Inflammatory macrophage treated with lipopolysaccharide for 1 hour (primary cell): Measurements from ENCODE around the gene MAGI1.

Experiments
- DNase-seq, 2 donors: peaks; one replicate each; pipeline ENCODE4 v3.0.0-alpha.2; 2020 to 2022

MAGI1 gene

GRCh38 chr3:66010739-66011655 lies 27.7 kb downstream of the MAGI1 start:
- no peak for DNase-seq

DNA sequence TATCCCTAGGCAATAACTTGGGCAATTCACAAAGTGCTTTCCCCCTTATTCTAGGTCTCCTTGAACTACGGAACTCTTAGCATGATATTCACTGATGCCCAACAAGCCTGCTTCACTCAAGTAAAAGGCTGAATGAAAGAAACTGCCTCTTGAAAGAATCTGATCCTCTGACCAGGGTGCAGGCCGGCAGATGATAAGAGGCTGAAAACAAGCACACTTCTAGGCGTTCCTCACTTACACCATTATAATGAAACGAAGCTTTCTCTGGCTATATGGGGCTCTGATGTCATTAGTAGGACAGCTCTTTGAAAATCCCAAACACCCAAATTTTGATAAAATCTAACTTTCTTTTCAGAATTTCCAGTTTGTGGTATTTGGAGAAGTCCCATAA lies 28.4 kb downstream of the MAGI1 start:
- no peak for DNase-seq

DNA sequence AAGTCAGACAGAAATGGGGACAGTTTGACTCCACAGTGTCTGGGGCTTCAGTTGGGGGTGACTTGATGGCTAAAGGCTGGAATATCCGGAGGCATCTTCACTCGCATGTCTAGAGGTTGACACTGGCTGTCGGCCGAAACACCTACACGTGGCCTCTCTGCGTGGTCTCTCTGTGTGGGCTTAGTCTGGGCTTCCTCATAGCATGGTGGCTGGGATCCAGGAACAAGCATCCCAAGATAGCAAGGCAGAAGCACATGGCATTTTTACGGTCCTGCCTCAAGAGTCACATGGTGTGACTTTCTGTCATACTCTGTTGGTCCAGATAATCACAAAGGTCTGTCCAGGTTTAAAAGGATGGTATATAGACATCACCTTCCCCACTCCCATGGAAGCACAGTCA lies 34.5 kb downstream of the MAGI1 start:
- no peak for DNase-seq

DNA sequence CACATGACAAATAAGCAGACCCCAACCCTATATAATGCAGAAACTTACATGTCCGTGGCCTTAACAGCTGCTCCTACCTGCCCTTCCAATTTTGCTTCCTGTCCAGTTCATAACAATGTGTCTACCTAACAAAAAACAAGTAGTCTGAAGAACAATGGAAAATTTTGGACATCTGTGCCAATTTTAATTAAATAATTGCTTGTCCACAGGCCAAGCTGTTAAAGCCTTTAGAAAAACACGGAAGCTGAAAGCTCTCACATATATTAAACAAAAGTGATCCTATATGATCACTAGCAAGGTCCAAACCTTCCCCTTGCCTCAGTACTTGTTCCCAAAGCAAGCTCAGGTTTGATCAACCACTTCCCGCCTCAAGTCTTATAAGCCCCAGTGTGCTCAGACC lies 37.1 kb downstream of the MAGI1 start:
- no peak for DNase-seq

- DNase-seq = no peak
These were observed 38.2 kb downstream of the MAGI1 start for GRCh38 chr3:66000506-66000905.

DNA sequence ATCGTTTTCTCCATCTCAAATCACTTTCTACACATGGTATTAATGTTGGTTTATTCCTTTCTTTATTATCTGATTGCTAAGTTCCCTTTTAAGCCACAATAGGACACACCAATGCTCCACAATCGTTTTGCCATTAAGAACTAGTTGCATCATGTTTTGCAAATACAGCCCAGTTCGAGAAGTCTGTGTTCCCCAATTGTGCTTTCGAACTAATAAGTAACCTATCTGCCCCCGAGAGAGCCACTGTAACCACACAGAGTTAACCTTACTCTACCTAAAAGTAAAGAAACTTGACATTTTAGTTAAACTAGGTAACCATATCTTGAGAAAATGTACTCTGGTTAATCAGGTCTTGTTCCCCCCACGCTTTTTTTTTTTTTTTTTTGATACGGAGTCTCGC lies 39.1 kb downstream of the MAGI1 start:
- DNase-seq = no peak

DNA sequence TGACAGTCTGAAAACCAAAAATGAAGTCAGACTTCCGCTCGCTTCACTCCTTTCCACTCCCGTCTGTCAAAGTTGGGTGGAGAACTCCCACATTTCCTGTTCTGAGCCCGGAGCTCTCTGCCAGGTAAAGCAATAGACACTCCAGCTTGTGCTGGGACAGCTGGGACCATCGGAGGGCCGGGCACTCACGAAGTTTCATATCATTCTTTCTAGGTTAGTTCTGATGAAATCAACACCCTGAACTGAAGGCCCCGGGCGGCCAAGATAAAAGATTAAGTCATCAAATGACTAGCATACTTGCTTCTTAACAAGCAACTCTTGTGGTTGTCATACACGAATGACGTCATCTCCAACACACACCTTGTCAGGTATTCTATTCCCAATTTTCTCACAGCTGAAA lies 42.1 kb downstream of the MAGI1 start:
- DNase-seq = no peak

- no peak for DNase-seq
These were observed 43.2 kb downstream of the MAGI1 start for GRCh38 chr3:65995515-65995914.

GRCh38 chr3:65995030-65995429 lies 43.7 kb downstream of the MAGI1 start:
- no peak for DNase-seq

GRCh38 chr3:65993134-65993900 lies 45.4 kb downstream of the MAGI1 start:
- DNase-seq = no peak

GRCh38 chr3:65992106-65992505 lies 46.6 kb downstream of the MAGI1 start:
- DNase-seq = no peak

DNA sequence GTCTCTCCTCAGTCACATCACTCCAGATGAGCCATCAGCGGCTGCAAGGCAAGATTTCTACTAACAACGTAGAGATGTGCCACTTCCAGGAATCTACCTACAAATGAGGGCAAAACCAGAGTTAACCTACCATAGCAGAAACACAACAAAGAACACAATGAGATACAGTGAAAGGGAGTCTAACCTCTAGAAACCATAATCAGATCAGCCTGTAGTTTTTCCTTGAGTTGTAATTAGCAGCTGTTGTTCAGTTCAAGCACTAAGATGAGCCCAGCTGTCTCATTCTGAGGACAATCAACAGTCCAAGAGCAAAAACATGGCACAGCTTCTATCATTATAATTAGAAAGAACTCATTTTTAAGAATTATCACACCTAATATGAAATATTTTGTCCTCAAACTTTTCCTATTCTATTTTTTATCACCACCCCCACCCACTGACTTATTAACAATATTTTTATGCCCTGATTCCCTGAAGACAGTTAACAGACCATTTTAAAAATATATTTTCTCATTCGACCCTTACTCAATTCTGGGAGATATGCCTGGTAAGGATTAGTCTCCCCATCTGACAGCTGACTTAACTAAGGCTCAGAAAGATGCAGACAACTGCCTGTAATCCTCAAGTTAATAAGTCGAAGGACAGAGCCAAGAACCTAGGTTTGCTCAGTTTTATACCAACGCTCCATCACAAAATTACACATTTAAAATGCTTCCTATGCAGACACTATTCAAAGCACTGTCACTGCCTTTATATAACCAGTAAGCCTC lies 50.1 kb downstream of the MAGI1 start:
- no peak for DNase-seq

GRCh38 chr3:65986285-65986684 lies 52.4 kb downstream of the MAGI1 start:
- DNase-seq = no peak

- DNase-seq = no peak
These were observed 53.7 kb downstream of the MAGI1 start for GRCh38 chr3:65984975-65985374.

GRCh38 chr3:65983100-65983499 lies 55.6 kb downstream of the MAGI1 start:
- DNase-seq = no peak

GRCh38 chr3:65979731-65980130 lies 59.0 kb downstream of the MAGI1 start:
- no peak for DNase-seq

GRCh38 chr3:65979162-65979561 lies 59.6 kb downstream of the MAGI1 start:
- no peak for DNase-seq

DNA sequence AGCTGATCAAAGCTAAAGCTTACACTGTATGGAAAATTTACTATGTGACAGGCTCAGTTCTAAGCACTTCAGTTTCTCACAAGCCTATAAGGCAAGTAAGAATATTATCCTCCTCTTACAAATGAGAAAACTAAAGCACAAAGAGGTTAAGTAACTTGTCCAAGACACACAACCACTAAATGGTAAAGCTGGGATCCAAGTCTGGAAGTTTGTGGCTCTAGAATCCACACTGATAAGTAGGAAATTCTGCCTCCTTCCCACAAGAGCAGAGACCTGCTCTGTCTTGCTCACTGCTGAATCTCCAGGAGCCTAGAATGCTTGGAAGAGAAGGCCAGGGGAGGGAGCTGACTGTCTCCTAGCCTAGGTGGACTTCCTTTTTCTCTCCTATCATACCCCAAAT lies 60.6 kb downstream of the MAGI1 start:
- no peak for DNase-seq

- DNase-seq = no peak
These were observed 63.7 kb downstream of the MAGI1 start for GRCh38 chr3:65975032-65975431.

GRCh38 chr3:65974509-65974908 lies 64.2 kb downstream of the MAGI1 start:
- DNase-seq = no peak

DNA sequence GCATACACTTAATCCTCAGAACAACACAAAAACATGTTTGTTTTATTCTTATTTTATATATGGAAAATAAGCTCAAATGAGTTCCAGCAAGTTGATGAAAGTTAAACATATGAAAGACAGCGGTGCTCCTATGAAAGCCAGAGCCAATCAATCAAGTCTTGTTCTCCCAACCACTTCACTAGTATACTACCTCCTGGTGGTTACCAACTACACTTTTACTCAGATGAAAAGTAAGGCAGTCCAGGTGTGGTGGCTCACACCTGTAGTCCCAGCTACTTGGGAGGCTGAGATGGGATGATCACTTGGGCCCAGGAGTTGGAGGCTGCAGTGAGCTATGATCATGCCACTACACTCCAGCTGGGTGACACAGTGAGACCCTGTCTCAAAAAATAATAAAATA lies 66.0 kb downstream of the MAGI1 start:
- DNase-seq = no peak

DNA sequence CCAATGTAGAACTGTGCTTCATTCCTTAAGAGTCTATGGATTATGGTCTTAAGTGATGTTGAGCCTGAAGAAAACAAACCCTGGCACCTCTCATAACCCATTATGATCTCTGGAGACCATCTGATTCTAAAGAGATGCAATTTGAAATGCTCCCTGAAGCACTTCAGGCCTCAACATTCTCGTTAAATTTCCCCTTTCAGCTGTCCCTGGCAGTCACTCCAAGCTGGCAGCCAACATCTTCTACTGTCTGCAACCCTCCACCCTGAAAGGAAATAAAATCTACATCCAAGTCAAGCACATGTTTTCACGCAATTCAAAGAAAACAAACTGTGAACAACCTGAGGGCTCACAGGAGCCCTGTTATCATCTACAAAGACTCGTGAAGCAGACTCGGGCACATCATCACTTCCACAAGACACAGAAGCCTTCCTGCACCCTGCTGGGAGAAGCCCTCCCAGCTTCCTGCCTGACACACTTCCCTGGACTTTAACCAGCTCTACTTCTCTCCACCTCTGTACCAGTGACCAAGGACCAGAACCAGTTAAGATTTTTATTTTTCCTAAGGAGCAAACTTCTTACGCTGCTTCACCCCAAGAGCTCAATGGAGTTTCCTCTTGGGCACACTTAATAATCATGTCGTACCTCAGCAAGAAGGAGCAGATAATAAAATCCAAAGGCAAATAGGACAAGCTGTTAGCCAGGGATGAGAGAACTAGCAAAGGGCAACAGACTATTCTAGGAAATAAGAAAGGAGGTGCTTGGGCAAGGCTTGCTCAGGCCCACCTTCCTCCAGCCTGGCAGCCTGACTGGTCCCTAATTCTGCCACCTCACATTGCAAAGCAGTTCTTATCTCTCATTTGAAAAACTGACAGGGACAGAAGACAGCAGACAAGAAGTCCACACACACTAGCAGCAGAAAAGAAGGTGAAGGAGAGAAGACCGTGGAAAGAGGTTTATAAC lies 67.1 kb downstream of the MAGI1 start:
- DNase-seq = no peak
